PFSK-1 (cell line): ENCODE measurements around the gene CD9.

Experiments
- FOXP2 ChIP-seq: optimal IDR thresholded peaks from 2 replicates; pipeline ENCODE3; 2011; ENCODE audit warnings: borderline replicate concordance, control low read depth, inconsistent platforms; ENCODE audit not compliant: insufficient read depth; ENCODE audit errors: extremely low read length, extremely low read depth
- POLR2AphosphoS5 ChIP-seq: IDR thresholded peaks from 2 replicates; pipeline ENCODE4 v1.6.1; 2012; ENCODE audit warnings: low read depth, mild to moderate bottlenecking, control low read depth, low read length, moderate library complexity
- REST ChIP-seq, 2 experiments: IDR thresholded peaks; 2 replicates each; pipeline versions ENCODE4 v1.6.1 to v1.8.0; 2011 to 2012; ENCODE audit warnings: low read depth in 2 of 2, low read length in 2 of 2, control low read depth in 1 of 2, inconsistent platforms in 1 of 2, mild to moderate bottlenecking in 1 of 2, moderate library complexity in 1 of 2; ENCODE audit not compliant: insufficient read depth in 1 of 2
- SIN3A ChIP-seq: IDR thresholded peaks from 2 replicates; pipeline ENCODE4 v1.6.1; 2012; ENCODE audit warnings: mild to moderate bottlenecking, low read length, moderate library complexity, borderline replicate concordance; ENCODE audit not compliant: insufficient read depth
- TAF1 ChIP-seq: IDR thresholded peaks from 2 replicates; pipeline ENCODE4 v1.6.1; 2012; ENCODE audit warnings: low read length, control low read depth, borderline replicate concordance; ENCODE audit not compliant: insufficient read depth

- TF ChIP-seq POLR2AphosphoS5 (no peak), REST (IDR thresholded peaks at IDR 0.05; ENCODE audit: insufficient read depth in 1 of 2, low read depth in 2 of 2, low read length in 2 of 2) (no peak), FOXP2 (no peak), TAF1 (no peak), SIN3A (no peak)
Observed at GRCh38 chr12:6181166-6181565, 19.0 kb upstream of the CD9 start.
